WERI-Rb-1 (cell line): Measurements from ENCODE around the gene PCNX1.
"Not testable (repeated sequence)": the region's sequence is repeated elsewhere in the genome, so short reads cannot be mapped to it uniquely, and the experiment has no call there.

ENCODE experiments used
- DNase-seq: peaks from one replicate; pipeline ENCODE4 v3.0.0-alpha.2; 2020
- H3K27ac ChIP-seq: fragments of 250-450 bp; sonication (Bioruptor Pico); 2 replicates; pipeline ENCODE4 v1.5.1; 2020; ENCODE audit warnings: mild to moderate bottlenecking, moderate library complexity
- H3K27me3 ChIP-seq: fragments of 250-450 bp; sonication (Bioruptor Pico); 2 replicates; pipeline ENCODE4 v1.5.1; 2021; ENCODE audit warnings: mild to moderate bottlenecking, low read depth, moderate library complexity; ENCODE audit not compliant: insufficient read depth, severe bottlenecking
- H3K36me3 ChIP-seq: fragments of 250-450 bp; sonication (Bioruptor Pico); 2 replicates; pipeline ENCODE4 v1.5.1; 2020; ENCODE audit warnings: mild to moderate bottlenecking, moderate library complexity
- H3K4me3 ChIP-seq: 2 replicates; pipeline ENCODE4 v1.5.1; 2011; ENCODE audit warnings: low read depth, mild to moderate bottlenecking, control low read depth, low read length
- H3K9me3 ChIP-seq: fragments of 250-450 bp; sonication (Bioruptor Pico); 2 replicates; pipeline ENCODE4 v1.5.1; 2021; ENCODE audit warnings: mild to moderate bottlenecking, moderate library complexity; ENCODE audit not compliant: severe bottlenecking
- TF ChIP-seq, protein P1 (sequence below): IDR thresholded peaks from 2 replicates; pipeline ENCODE4 v1.5.1; 2011; ENCODE audit warnings: low read depth, mild to moderate bottlenecking, control low read depth, inconsistent platforms, low read length

Gene PCNX1

DNA sequence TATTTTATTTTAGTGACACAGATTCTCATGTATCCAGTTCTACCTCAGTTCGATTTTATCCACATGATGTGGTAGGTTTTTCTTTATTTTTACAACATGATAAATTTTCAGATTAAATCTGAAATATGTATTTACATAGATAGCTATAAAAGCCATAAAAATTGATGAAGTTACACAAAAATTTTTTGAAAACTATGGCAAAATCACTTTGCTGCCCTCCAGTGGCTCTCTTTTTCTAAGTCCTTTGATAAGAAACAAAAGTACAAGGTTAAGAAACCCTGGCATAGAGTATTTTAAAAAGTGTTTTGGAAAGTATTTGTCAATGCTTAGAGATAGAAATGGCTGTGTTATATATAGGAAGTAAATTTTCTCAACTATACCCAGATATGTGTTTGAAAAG lies 104.2 kb downstream of the PCNX1 start:
- no peak for DNase-seq
- Histone ChIP-seq H3K4me3 (no peak overlapping the region), H3K36me3 (peaks cover 16% of the 10 kb centered on the region), H3K27ac (no peak overlapping the region), H3K27me3 (no peaks in the 10 kb centered on the region), H3K9me3 (no peaks in the 10 kb centered on the region)
- TF ChIP-seq, protein P1, sequence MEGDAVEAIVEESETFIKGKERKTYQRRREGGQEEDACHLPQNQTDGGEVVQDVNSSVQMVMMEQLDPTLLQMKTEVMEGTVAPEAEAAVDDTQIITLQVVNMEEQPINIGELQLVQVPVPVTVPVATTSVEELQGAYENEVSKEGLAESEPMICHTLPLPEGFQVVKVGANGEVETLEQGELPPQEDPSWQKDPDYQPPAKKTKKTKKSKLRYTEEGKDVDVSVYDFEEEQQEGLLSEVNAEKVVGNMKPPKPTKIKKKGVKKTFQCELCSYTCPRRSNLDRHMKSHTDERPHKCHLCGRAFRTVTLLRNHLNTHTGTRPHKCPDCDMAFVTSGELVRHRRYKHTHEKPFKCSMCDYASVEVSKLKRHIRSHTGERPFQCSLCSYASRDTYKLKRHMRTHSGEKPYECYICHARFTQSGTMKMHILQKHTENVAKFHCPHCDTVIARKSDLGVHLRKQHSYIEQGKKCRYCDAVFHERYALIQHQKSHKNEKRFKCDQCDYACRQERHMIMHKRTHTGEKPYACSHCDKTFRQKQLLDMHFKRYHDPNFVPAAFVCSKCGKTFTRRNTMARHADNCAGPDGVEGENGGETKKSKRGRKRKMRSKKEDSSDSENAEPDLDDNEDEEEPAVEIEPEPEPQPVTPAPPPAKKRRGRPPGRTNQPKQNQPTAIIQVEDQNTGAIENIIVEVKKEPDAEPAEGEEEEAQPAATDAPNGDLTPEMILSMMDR = no peak

DNA sequence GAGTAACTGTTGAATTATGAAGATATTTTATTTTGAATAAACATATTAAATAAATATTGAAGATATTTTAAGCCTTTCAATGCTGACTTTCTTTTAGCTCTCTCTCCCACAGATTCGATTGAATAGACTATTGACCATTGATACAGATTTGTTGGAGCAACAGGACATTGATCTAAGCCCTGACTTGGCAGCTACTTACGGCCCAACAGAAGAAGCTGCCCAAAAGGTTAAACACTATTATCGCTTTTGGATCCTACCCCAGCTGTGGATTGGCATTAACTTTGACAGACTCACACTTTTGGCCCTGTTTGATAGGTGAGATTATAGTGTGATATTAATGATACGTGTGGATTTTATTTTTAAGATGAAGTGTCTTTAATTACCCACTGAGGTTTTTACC lies 105.6 kb downstream of the PCNX1 start:
- Histone ChIP-seq H3K27ac (no peak overlapping the region), H3K27me3 (no peaks in the 10 kb centered on the region), H3K9me3 (no peaks in the 10 kb centered on the region), H3K36me3 (peaks cover 16% of the 10 kb centered on the region), H3K4me3 (no peak overlapping the region)
- DNase-seq = no peak
- TF ChIP-seq, protein P1 = no peak

DNA sequence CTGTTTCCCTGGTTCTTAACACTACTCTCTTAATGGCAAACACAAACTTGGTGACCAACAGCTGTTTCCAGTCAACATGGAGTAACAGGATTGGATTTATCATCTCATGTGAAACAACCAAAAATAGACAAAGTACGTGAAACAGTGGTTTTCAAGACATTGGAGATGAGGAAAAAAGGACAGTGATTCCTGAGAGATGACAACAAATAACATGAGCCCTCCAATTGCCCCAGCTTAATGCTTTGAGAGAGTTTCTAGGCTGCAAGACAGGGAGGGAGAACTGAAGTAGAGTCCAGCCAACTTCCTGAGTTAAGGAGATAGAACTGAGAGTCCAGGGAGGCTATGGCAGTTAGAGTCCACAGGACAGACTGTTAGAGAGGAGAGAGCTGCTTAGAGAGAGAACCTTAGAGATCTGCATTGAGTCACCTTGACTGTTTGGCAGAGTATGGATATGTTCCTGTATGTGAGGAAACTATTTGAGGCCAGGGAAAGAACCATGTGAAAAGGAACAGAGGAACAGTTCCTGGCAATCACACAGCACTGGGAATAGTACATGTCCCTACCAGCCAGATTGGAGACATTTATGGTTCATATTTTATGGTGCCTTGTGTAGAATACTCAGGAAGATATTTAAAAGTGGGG lies 106.4 kb downstream of the PCNX1 start:
- no peaks in the 10 kb centered on the region for H3K9me3 ChIP-seq
- TF ChIP-seq, protein P1 = no peak
- H3K27ac ChIP-seq = no peak overlapping the region
- no peak overlapping the region for H3K4me3 ChIP-seq
- DNase-seq = no peak
- no peaks in the 10 kb centered on the region for H3K27me3 ChIP-seq
- peaks cover 17% of the 10 kb centered on the region for H3K36me3 ChIP-seq

DNA sequence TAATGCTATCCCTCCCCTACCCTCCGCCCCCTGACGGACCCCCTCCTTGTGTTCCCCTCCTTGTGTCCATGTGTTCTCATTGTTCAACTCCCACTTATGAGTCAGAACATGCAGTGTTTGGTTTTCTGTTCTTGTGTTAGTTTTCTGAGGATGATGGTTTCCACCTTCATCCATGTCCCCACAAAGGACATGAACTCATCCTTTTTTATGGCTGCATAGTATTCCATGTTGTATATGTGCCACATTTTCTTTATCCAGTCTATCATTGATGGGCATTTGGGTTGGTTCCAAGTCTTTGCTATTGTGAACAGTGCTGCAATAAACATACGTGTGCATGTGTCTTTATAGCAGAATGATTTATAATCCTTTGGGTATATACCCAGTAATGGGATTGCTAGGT lies 112.7 kb downstream of the PCNX1 start:
- H3K27ac ChIP-seq, H3K9me3 ChIP-seq, H3K27me3 ChIP-seq, DNase-seq, H3K4me3 ChIP-seq: not testable (repeated sequence)
- H3K36me3 ChIP-seq = peaks cover 19% of the 10 kb centered on the region

DNA sequence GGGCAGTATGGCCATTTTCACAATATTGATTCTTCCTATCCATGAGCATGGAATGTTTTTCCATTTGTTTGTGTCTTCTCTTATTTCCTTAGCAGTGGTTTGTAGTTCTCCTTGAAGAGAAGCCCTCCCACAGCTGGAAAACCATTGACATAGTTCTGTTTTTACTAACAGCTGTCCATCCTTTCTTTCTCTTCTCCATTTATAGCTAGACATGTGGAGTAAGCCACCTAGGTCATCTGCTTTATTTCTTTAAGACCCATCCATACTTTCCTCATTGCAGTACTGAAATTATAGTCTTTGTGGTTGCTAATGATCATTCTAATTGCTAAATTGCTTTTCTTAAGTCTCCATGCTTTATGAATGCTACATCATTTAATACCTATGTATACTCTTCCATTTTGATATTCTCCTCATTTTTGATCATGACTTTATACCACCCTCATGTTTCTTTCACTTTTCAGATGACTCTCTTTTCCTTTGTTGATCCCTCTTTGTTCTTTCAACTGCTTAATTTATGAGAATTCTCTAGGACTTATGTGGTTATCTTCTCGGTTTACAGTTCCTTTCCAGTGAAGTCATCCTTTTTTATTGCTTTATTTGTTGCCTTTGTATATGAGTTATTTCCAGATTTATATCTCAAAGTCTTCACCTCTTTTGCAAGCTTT lies 114.2 kb downstream of the PCNX1 start:
- no peak for DNase-seq
- H3K27ac ChIP-seq = no peak overlapping the region
- H3K36me3 ChIP-seq = peaks cover 25% of the 10 kb centered on the region
- no peaks in the 10 kb centered on the region for H3K9me3 ChIP-seq
- H3K4me3 ChIP-seq = no peak overlapping the region
- no peaks in the 10 kb centered on the region for H3K27me3 ChIP-seq
- TF ChIP-seq, protein P1 = no peak

DNA sequence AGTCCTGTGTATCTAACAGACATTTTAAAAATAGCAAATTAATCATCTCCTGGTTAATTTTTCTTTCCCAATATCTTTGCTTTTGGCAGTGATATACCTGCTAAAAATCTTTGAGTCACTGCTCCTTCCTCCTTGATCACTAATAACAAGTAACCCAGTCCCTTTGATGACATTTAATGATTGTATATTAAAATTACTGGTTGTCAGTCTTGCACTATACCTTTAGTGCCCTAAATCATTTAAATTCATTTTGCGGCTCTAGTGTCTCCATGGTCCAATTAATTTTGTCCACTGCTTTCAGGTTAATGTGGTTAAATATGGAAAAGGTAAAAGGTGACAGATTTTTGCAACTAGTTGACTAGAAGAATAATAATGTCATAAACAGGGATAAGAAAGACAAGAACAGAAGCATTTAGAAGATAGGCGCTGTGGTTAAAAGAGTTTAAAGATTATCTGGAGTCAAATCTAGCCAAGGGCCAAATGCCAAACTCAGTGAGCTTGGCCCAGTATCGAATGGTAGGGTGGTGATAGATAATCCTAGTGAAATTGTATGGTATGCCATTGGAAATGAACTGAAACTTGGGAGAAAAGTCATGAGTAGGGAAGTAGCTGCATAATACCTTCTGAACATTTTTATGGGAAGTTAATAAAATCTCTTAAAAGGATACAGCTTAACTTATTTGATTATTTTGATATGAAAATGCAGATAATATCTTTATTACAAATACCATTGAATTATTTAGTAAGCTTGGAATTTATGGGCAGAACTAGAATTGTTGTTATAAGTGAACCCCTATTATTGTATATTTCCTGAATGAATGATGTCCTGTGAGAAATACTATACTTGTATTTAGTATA lies 115.0 kb downstream of the PCNX1 start:
- peaks cover 25% of the 10 kb centered on the region for H3K36me3 ChIP-seq

More for the DNA sequence above, 115.0 kb downstream of the PCNX1 start:
- H3K27me3 ChIP-seq = no peaks in the 10 kb centered on the region
- H3K9me3 ChIP-seq = no peaks in the 10 kb centered on the region
- H3K4me3 ChIP-seq = no peak overlapping the region
- DNase-seq = no peak
- TF ChIP-seq, protein P1 = no peak
- no peak overlapping the region for H3K27ac ChIP-seq
